GM18873 (cell line): ENCODE data around the gene GP2.
"Not testable (repeated sequence)": the region's sequence is repeated elsewhere in the genome, so short reads cannot be mapped to it uniquely, and the experiment has no call there.

Experiments used
- ATAC-seq: cut with Tn5 transposase; IDR thresholded peaks from one replicate; pipeline ENCODE4 v1.9.1; 2021; ENCODE audit warnings: mild to moderate bottlenecking, moderate library complexity, moderate number of reproducible peaks; ENCODE audit not compliant: unreplicated experiment, low FRiP score

The GP2 gene

GRCh38 chr16:20326321-20326720 is 992 bp downstream of the GP2 start:
- no peak for ATAC-seq

- ATAC-seq: no peak
Measured at GRCh38 chr16:20325005-20325404, 2.3 kb downstream of the GP2 start.

- no peak for ATAC-seq
Measured at GRCh38 chr16:20323591-20324117, 3.7 kb downstream of the GP2 start.

- ATAC-seq: no peak
Measured at GRCh38 chr16:20322696-20323095, 4.6 kb downstream of the GP2 start.

GRCh38 chr16:20321671-20322070 is 5.6 kb downstream of the GP2 start:
- ATAC-seq: no peak

GRCh38 chr16:20321051-20321450 is 6.3 kb downstream of the GP2 start:
- not testable (repeated sequence) for ATAC-seq

GRCh38 chr16:20320592-20320991 is 6.7 kb downstream of the GP2 start:
- ATAC-seq: no peak

- ATAC-seq: no peak
Measured at GRCh38 chr16:20320178-20320577, 7.1 kb downstream of the GP2 start.

- no peak for ATAC-seq
Measured at GRCh38 chr16:20319406-20319805, 7.9 kb downstream of the GP2 start.

GRCh38 chr16:20318437-20318836 is 8.9 kb downstream of the GP2 start:
- ATAC-seq: no peak

- no peak for ATAC-seq
Measured at GRCh38 chr16:20318006-20318405, 9.3 kb downstream of the GP2 start.

GRCh38 chr16:20317117-20317516 is 10.2 kb downstream of the GP2 start:
- no peak for ATAC-seq

- no peak for ATAC-seq
Measured at GRCh38 chr16:20316715-20317114, 10.6 kb downstream of the GP2 start.

- no peak for ATAC-seq
Measured at GRCh38 chr16:20315764-20316163, 11.5 kb downstream of the GP2 start.

GRCh38 chr16:20314575-20314974 is 12.7 kb downstream of the GP2 start:
- no peak for ATAC-seq

- no peak for ATAC-seq
Measured at GRCh38 chr16:20313741-20314140, 13.6 kb downstream of the GP2 start.

- not testable (repeated sequence) for ATAC-seq
Measured at GRCh38 chr16:20312536-20313095, 14.7 kb downstream of the GP2 start.

- ATAC-seq: no peak
Measured at GRCh38 chr16:20311548-20311947, 15.8 kb downstream of the GP2 start.

- no peak for ATAC-seq
Measured at GRCh38 chr16:20310421-20311395, 16.6 kb downstream of the GP2 start.

- ATAC-seq: no peak
Measured at GRCh38 chr16:20309786-20310185, 17.5 kb downstream of the GP2 start.

- ATAC-seq: no peak
Measured at GRCh38 chr16:20308801-20309590, 18.3 kb downstream of the GP2 start.
